Thyroid gland (tissue), 4 donors: ENCODE measurements around the gene TEK. TPM values are rescaled to one million over a fixed set of nuclear protein-coding genes. Genes with fewer than 3 reads are reported as not detected.
A peak's percentile ranks its signal among the peaks of the same experiment; 100 is the strongest.

Experiments used
- DNase-seq, 2 donors: peaks; one replicate each; pipeline ENCODE4 v3.0.0-alpha.2; 2019
- H3K27ac ChIP-seq, 3 donors: fragments of 200-600 bp; sonication (generic); 1 replicate in 2 of 3; 2 replicates in 1 of 3; pipeline ENCODE4 v1.5.1; 2016 to 2019; ENCODE audit warnings: mild to moderate bottlenecking in 1 of 3, moderate library complexity in 1 of 3
- H3K27me3 ChIP-seq: fragments of 200-600 bp; sonication (generic); one replicate; pipeline ENCODE4 v1.5.1; 2019
- H3K36me3 ChIP-seq, 2 donors: fragments of 200-600 bp; sonication (generic); one replicate each; pipeline ENCODE4 v1.5.1; 2016 to 2019
- H3K4me1 ChIP-seq, 2 donors: fragments of 200-600 bp; sonication (generic); one replicate each; pipeline ENCODE4 v1.5.1; 2017 to 2019
- H3K4me3 ChIP-seq, 3 donors: fragments of 200-600 bp; sonication (generic); replicated peaks in 1 of 3; 1 replicate in 2 of 3; 2 replicates in 1 of 3; pipeline ENCODE4 v1.5.1; 2016; ENCODE audit warnings: mild to moderate bottlenecking in 1 of 3
- H3K9me3 ChIP-seq: fragments of 200-600 bp; sonication (generic); one replicate; pipeline ENCODE4 v1.5.1; 2017
- CTCF ChIP-seq, 6 experiments: fragments of 200-600 bp in 3 of 6; fragments of 450-650 bp in 3 of 6; sonication (generic) in 3 of 6; IDR thresholded peaks; one replicate each; pipeline ENCODE4 v1.5.1; 2016 to 2019; ENCODE audit warnings: antibody characterized with exemption in 6 of 6, mild to moderate bottlenecking in 2 of 6, inconsistent platforms in 1 of 6, moderate library complexity in 1 of 6
- POLR2A ChIP-seq, 2 donors: fragments of 450-650 bp; IDR thresholded peaks; one replicate each; pipeline ENCODE4 v1.6.1; 2017; ENCODE audit warnings: antibody characterized with exemption in 2 of 2, mild to moderate bottlenecking in 2 of 2, moderate library complexity in 1 of 2
- WGBS, 2 donors: methylation state at CpG; one replicate each; pipeline ENCODE4 v1.1.5; 2017; 5-methylcytosine and 5-hydroxymethylcytosine counted together
- intact Hi-C: fragments of 100-400 bp; cut with DNase I; formaldehyde crosslinking; loops from one replicate; pipeline ENCODE4 v1.15.1; 2023
- total RNA-seq, 4 donors: library from RNA; depleted of rRNA; stranded (reverse); fragments of >200 nt; gene quantifications; one replicate each; pipeline ENCODE4 v1.2.3, GENCODE V29; 2016

Gene TEK
- 10 to 100 TPM; 11.9 to 32.6 (median 15.9) TPM for total RNA-seq

- TF ChIP-seq POLR2A (IDR thresholded peaks at IDR 0.05) (no peak), CTCF (IDR thresholded peaks at IDR 0.05) (no peak)
- H3K27ac ChIP-seq: peak within 1 kb of the TSS in 1 of 3 donors; percentile 49
These were observed at the start of gene TEK for GRCh38 chr9:27108981-27109541. TEK (plus strand) TSS chr9:27109225; CDS start chr9:27109591, 366 bp downstream.

GRCh38 chr9:27059412-27059811 lies 49.6 kb upstream of the TEK start:
- Histone ChIP-seq H3K36me3 (peaks cover 3 to 5% of the 10 kb centered on the region in 2 donors), H3K27me3 (no peaks in the 10 kb centered on the region), H3K4me3 (no peak overlapping the region), H3K27ac (no peak overlapping the region), H3K4me1 (no peaks in the 10 kb centered on the region), H3K9me3 (no peaks in the 10 kb centered on the region)
- intact Hi-C loops: no loop called here
- TF ChIP-seq POLR2A (IDR thresholded peaks at IDR 0.05): no peak
- WGBS, 2 donors: 80 to 83% methylated on average over 1 of the region's 1 CpG
- DNase-seq: no peak

More at GRCh38 chr9:27108981-27109541, at the start of gene TEK:
- no peak within 1 kb of the TSS for H3K4me3 ChIP-seq
- H3K4me1 ChIP-seq: no peaks in the 10 kb centered on the region
- no peaks in the 10 kb centered on the region for H3K9me3 ChIP-seq
- H3K27me3 ChIP-seq: no peaks in the 10 kb centered on the region
- 38 to 40% methylated on average over 9 of the region's 9 CpGs for WGBS, 2 donors
- no peaks in the 10 kb centered on the region for H3K36me3 ChIP-seq
- intact Hi-C loops: no loop called here
- DNase-seq: no peak

GRCh38 chr9:27059907-27060306 lies 49.1 kb upstream of the TEK start:
- DNase-seq: no peak
- intact Hi-C loops: no loop called here
- no peak overlapping the region for H3K4me3 ChIP-seq
- no peaks in the 10 kb centered on the region for H3K9me3 ChIP-seq
- no peaks in the 10 kb centered on the region for H3K27me3 ChIP-seq
- no peaks in the 10 kb centered on the region for H3K4me1 ChIP-seq
- no peak overlapping the region for H3K27ac ChIP-seq
- peaks cover 3 to 5% of the 10 kb centered on the region in 2 donors for H3K36me3 ChIP-seq
- TF ChIP-seq POLR2A (IDR thresholded peaks at IDR 0.05) (no peak), CTCF (IDR thresholded peaks at IDR 0.05) (no peak)

GRCh38 chr9:27065288-27065687 lies 43.7 kb upstream of the TEK start:
- Histone ChIP-seq H3K27ac (no peak overlapping the region), H3K27me3 (no peaks in the 10 kb centered on the region), H3K9me3 (no peaks in the 10 kb centered on the region), H3K4me1 (peaks cover 0 to 4% of the 10 kb centered on the region in 2 donors), H3K36me3 (peaks cover 0 to 5% of the 10 kb centered on the region in 2 donors), H3K4me3 (no peak overlapping the region)
- intact Hi-C loops: no loop called here
- TF ChIP-seq POLR2A (IDR thresholded peaks at IDR 0.05) (no peak), CTCF (IDR thresholded peaks at IDR 0.05) (no peak)
- 56 to 57% methylated on average over 1 of the region's 1 CpG for WGBS, 2 donors
- DNase-seq: no peak

- intact Hi-C loops: no loop called here
- no peak for DNase-seq
- Histone ChIP-seq H3K27me3 (no peaks in the 10 kb centered on the region), H3K9me3 (no peaks in the 10 kb centered on the region), H3K4me3 (no peak overlapping the region), H3K4me1 (no peaks in the 10 kb centered on the region), H3K27ac (no peak overlapping the region), H3K36me3 (no peaks in the 10 kb centered on the region)
- whole genome bisulfite sequencing, 2 donors: 63 to 82% methylated on average over 3 to 4 of the region's 4 CpGs
- no peak for TF ChIP-seq POLR2A (IDR thresholded peaks at IDR 0.05)
- no peak for TF ChIP-seq CTCF (IDR thresholded peaks at IDR 0.05)
These were observed 34.9 kb upstream of the TEK start for GRCh38 chr9:27073841-27074728.
